K562 (cell line): Measurements from ENCODE around the gene PAX5. TPM values are rescaled to one million over a fixed set of nuclear protein-coding genes. Genes with fewer than 3 reads are reported as not detected.

Source experiments
- ATAC-seq: fragments of 200-7000 bp; cut with Tn5 transposase; 3 replicates; pipeline ENCODE4 v1.9.1; 2020; ENCODE audit warnings: moderate library complexity
- BruUV-seq: library from RNA; stranded (reverse); fragments of 400-500 nt; replicated peaks from 2 replicates; lab custom pipeline; 2021; lab: Mats Ljungman, UMichigan
- CTCF ChIA-PET: fragments of 300-600 bp; formaldehyde crosslinking; extraction: SDS; loops from one replicate; lab custom pipeline; 2021; ENCODE audit warnings: low intra/inter-chr PET ratio; lab: Yijun Ruan, JAX
- POLR2A ChIA-PET: fragments of 300-600, 350-650 bp; sonication (Branson Sonifier 250); formaldehyde crosslinking; extraction: SDS; loops from one replicate; lab custom pipeline; 2021; ENCODE audit warnings: antibody characterized with exemption, inconsistent platforms; lab: Yijun Ruan, JAX
- DNase-seq, 4 experiments: peaks; one replicate each; pipeline versions ENCODE4 v3.0.0 to v3.0.0-alpha.2; 2011 to 2018; ENCODE audit warnings: low spot score in 3 of 4, mixed read lengths in 3 of 4; ENCODE audit errors: extremely low read depth in 1 of 4
- FAIRE-seq: peaks from 2 replicates; lab custom pipeline; 2011; peaks lifted over from hg19 to GRCh38; lab: Jason Lieb, UNC
- H2AFZ ChIP-seq: 2 replicates; pipeline ENCODE4 v1.6.0; 2011; ENCODE audit warnings: low read depth, low read length, control low read depth, inconsistent platforms
- H3K27ac ChIP-seq: fragments of 200-600 bp; 3 replicates; pipeline ENCODE4 v1.8.0; 2011; ENCODE audit warnings: low read depth, mild to moderate bottlenecking, control low read depth, inconsistent platforms, low read length, moderate library complexity, mixed read lengths; ENCODE audit errors: extremely low read depth
- H3K27me3 ChIP-seq, 2 experiments: fragments of 300-600 bp in 1 of 2; 2 replicates in 1 of 2; 3 replicates in 1 of 2; pipeline versions ENCODE4 v1.6.0 to v1.8.0; 2011; ENCODE audit warnings: inconsistent platforms in 2 of 2, low read length in 2 of 2, mild to moderate bottlenecking in 1 of 2, mixed read lengths in 1 of 2, moderate library complexity in 1 of 2; ENCODE audit not compliant: control insufficient read depth in 2 of 2, insufficient read depth in 2 of 2
- H3K36me3 ChIP-seq: fragments of 300-600 bp; 3 replicates; pipeline ENCODE4 v1.8.0; 2011; ENCODE audit warnings: mild to moderate bottlenecking, low read length, inconsistent platforms; ENCODE audit not compliant: control insufficient read depth, insufficient read depth
- H3K4me1 ChIP-seq, 2 experiments: fragments of 200-600 bp in 1 of 2; replicated peaks in 1 of 2; 2 replicates in 1 of 2; 3 replicates in 1 of 2; pipeline versions ENCODE4 v1.5.1 to v1.8.0; 2011; ENCODE audit warnings: inconsistent platforms in 2 of 2, low read length in 2 of 2, mild to moderate bottlenecking in 1 of 2, mixed read lengths in 1 of 2, moderate library complexity in 1 of 2; ENCODE audit not compliant: control insufficient read depth in 2 of 2, insufficient read depth in 2 of 2
- H3K4me2 ChIP-seq: 2 replicates; pipeline ENCODE4 v1.6.1; 2011; ENCODE audit warnings: low read length, control low read depth, inconsistent platforms, mixed read lengths; ENCODE audit not compliant: insufficient read depth
- H3K4me3 ChIP-seq: fragments of 200-600 bp; sonication (generic), shearing (Covaris generic); 2 replicates; pipeline ENCODE4 v1.5.1; 2016; ENCODE audit warnings: control low read depth, inconsistent platforms
- H3K79me2 ChIP-seq: fragments of 200-600 bp; 3 replicates; pipeline ENCODE4 v1.8.0; 2011; ENCODE audit warnings: low read length, inconsistent platforms; ENCODE audit not compliant: control insufficient read depth, insufficient read depth
- H3K9ac ChIP-seq, 2 experiments: 2 replicates each; pipeline versions ENCODE4 v1.6.0 to v1.6.1; 2011; ENCODE audit warnings: low read depth in 2 of 2, low read length in 2 of 2, control low read depth in 1 of 2, inconsistent platforms in 1 of 2, mild to moderate bottlenecking in 1 of 2, mixed read lengths in 1 of 2; ENCODE audit not compliant: insufficient read depth in 1 of 2
- H3K9me1 ChIP-seq: one replicate; pipeline ENCODE4 v1.6.0; 2011; ENCODE audit warnings: inconsistent platforms, mild to moderate bottlenecking, low read length, moderate library complexity; ENCODE audit not compliant: control insufficient read depth, insufficient read depth
- H3K9me3 ChIP-seq: replicated peaks from 2 replicates; pipeline ENCODE4 v1.5.1; 2011; ENCODE audit warnings: low read depth, low read length, inconsistent platforms; ENCODE audit not compliant: control insufficient read depth, insufficient read depth
- H4K20me1 ChIP-seq: replicated peaks from 2 replicates; pipeline ENCODE4 v1.6.1; 2011; ENCODE audit warnings: low read length, inconsistent platforms, mixed read lengths; ENCODE audit not compliant: control insufficient read depth, insufficient read depth
- ARID2 ChIP-seq: fragments of 450-650 bp; IDR thresholded peaks from 2 replicates; pipeline ENCODE4 v1.6.1; 2017; ENCODE audit warnings: antibody characterized with exemption, mild to moderate bottlenecking
- CBFA2T2 ChIP-seq: fragments of 450-650 bp; conservative IDR thresholded peaks from 2 replicates; pipeline ENCODE4 v1.6.1; 2017; ENCODE audit warnings: mild to moderate bottlenecking
- MCM7 ChIP-seq, 2 experiments: fragments of 450-650 bp; IDR thresholded peaks; 2 replicates each; pipeline ENCODE4 v1.6.1; 2016 to 2018
- PML ChIP-seq: IDR thresholded peaks from 2 replicates; pipeline ENCODE4 v1.6.1; 2012; ENCODE audit warnings: low read length, inconsistent platforms
- TARDBP ChIP-seq: fragments of 450-650 bp; IDR thresholded peaks from 2 replicates; pipeline ENCODE4 v1.6.1; 2016
- ZBED1 ChIP-seq: IDR thresholded peaks from 2 replicates; pipeline ENCODE4 v1.6.1; 2014
- ZBTB7A ChIP-seq: IDR thresholded peaks from 2 replicates; pipeline ENCODE4 v1.6.1; 2011; ENCODE audit warnings: low read depth, mild to moderate bottlenecking, low read length, moderate library complexity, borderline replicate concordance; ENCODE audit not compliant: control insufficient read depth
- ZNF764 ChIP-seq: fragments of 250-450 bp; sonication (Bioruptor Pico); IDR thresholded peaks from 2 replicates; pipeline ENCODE4 v1.4.0; 2020; ENCODE audit warnings: low read depth, mild to moderate bottlenecking, moderate library complexity
- WGBS: fragments of 100-300 bp; shearing (Covaris generic); methylation state at CpG from one replicate; pipeline ENCODE4 v1.1.6; 2016; ENCODE audit warnings: low coverage, mixed read lengths; ENCODE audit not compliant: insufficient coverage; ENCODE audit errors: missing lambda C conversion rate; 5-methylcytosine and 5-hydroxymethylcytosine counted together
- in situ Hi-C: fragments of 300-500 bp; cut with MboI; formaldehyde crosslinking; loops from 4 replicates; pipeline ENCODE4 v1.15.0; 2018; ENCODE audit warnings: inconsistent platforms, mixed read lengths
- intact Hi-C: fragments of 100-400 bp; cut with micrococcal nuclease; formaldehyde crosslinking; loops from 2 replicates; pipeline ENCODE4 v1.14.2; 2022
- polyA plus RNA-seq, 8 experiments: library from polyadenylated mRNA; depleted of rRNA in 4 of 8; stranded (reverse) in 5 of 8; unstranded in 3 of 8; fragments of >200 nt; fragmentation: Nextera tagmentation in 2 of 8; fragmentation: Illumina TruSeq in 1 of 8; extraction: Ambion mirVana in 2 of 8; extraction: Trizol in 1 of 8; gene quantifications; 2 replicates each; pipeline versions ENCODE4 v1.2.1 to v1.2.3, GENCODE V29; 2011 to 2014; ENCODE audit warnings: inconsistent platforms in 1 of 8, missing spikeins in 1 of 8
- total RNA-seq, 7 experiments: library from RNA; depleted of rRNA in 6 of 7; stranded (reverse); fragments of >200 nt in 6 of 7; fragmentation: Illumina TruSeq in 2 of 7; extraction: Trizol in 2 of 7; gene quantifications; 2 replicates each; pipeline versions ENCODE4 v1.2.1 to v1.2.3, GENCODE V29; 2011 to 2021; ENCODE audit warnings: low replicate concordance in 1 of 7
- TF ChIP-seq, protein P1 (sequence below): sonication (generic); formaldehyde crosslinking; IDR thresholded peaks from 2 replicates; pipeline ENCODE4 v1.9.0; 2022; ENCODE audit warnings: mild to moderate bottlenecking, missing genetic modification reagents
- TF ChIP-seq, protein P2 (sequence below): fragments of 250-450 bp; sonication (Bioruptor Pico); IDR thresholded peaks from 2 replicates; pipeline ENCODE4 v1.5.0; 2021

PAX5 gene
- total and polyA plus RNA-seq, 9 of the 15 experiments (the other 6 are each of a cell fraction or from before 2014, with no cell fraction given), result 0.03 to 0.09 TPM; not detected in 7

DNA sequence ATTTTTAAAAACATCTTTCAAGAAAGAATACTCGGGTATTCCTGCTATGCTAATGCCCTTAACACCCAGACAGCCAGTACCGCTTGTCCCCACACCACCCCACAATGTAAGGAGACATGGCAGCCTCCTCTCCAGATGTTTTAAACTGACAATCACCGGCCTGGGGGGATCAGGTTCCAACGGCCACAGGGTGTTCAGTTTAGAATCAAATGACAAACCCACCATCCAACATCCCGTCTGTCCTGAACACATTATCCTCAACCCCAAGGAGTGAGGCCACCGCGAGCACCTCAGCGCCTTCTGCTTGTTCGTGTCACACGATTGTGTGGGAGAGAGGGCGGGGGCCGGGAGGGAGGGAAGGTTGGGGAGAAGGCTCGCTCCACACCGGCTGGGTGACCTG lies 152.8 kb downstream of the PAX5 start:
- DNase-seq (no peak), FAIRE-seq (no peak), ATAC-seq (no peak)
- H3K4me3 ChIP-seq, result no peak overlapping the region
- ChIA-PET CTCF (no interaction called here), POLR2A (no interaction called here)
- no peaks in the 10 kb centered on the region for H4K20me1 ChIP-seq
- peaks cover 0 to 8% of the 10 kb centered on the region in 2 experiments; a peak in 3 of 5 replicates for H3K4me1 ChIP-seq
- in situ Hi-C loops, result no loop called here
- no peak overlapping the region for H2AFZ ChIP-seq
- H3K79me2 ChIP-seq, result no peaks in the 10 kb centered on the region
- intact Hi-C loops, result no loop called here
- H3K9me1 ChIP-seq, result no peaks in the 10 kb centered on the region
- H3K36me3 ChIP-seq, result no peaks in the 10 kb centered on the region
- H3K4me2 ChIP-seq, result no peak overlapping the region
- peaks cover 0 to 28% of the 10 kb centered on the region in 2 experiments; a peak in 2 of 5 replicates for H3K27me3 ChIP-seq
- TF ChIP-seq, protein P1, sequence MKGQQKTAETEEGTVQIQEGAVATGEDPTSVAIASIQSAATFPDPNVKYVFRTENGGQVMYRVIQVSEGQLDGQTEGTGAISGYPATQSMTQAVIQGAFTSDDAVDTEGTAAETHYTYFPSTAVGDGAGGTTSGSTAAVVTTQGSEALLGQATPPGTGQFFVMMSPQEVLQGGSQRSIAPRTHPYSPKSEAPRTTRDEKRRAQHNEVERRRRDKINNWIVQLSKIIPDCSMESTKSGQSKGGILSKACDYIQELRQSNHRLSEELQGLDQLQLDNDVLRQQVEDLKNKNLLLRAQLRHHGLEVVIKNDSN (CRISPR knock-in tag), result no peak
- no peak for TF ChIP-seq PML
- no peak for TF ChIP-seq MCM7 (IDR thresholded peaks at IDR 0.05)
- TF ChIP-seq, protein P2, sequence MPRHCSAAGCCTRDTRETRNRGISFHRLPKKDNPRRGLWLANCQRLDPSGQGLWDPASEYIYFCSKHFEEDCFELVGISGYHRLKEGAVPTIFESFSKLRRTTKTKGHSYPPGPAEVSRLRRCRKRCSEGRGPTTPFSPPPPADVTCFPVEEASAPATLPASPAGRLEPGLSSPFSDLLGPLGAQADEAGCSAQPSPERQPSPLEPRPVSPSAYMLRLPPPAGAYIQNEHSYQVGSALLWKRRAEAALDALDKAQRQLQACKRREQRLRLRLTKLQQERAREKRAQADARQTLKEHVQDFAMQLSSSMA (CRISPR knock-in tag), result no peak
- TF ChIP-seq ZBED1, result no peak
- TF ChIP-seq ZNF764, result no peak
- no peak for TF ChIP-seq ARID2
- no peak for TF ChIP-seq CBFA2T2
- TF ChIP-seq ZBTB7A, result no peak
- no peak for TF ChIP-seq TARDBP
- WGBS, result 0% methylated on average over 4 of the region's 14 CpGs
- no peak overlapping the region for H3K27ac ChIP-seq
- H3K9me3 ChIP-seq, result no peaks in the 10 kb centered on the region
- no peak overlapping the region for H3K9ac ChIP-seq
- BruUV-seq, result no TSS peak
